Heart left ventricle (tissue), 13 donors: ENCODE data around the gene VSIG10.

Source experiments
- POLR2A ChIP-seq, 2 donors: fragments of 450-650 bp; IDR thresholded peaks; one replicate each; pipeline ENCODE4 v1.6.1; 2017; ENCODE audit warnings: antibody characterized with exemption in 2 of 2, mild to moderate bottlenecking in 2 of 2, moderate library complexity in 2 of 2
- TF ChIP-seq, protein P1 (sequence below), 12 donors: fragments of 200-600 bp; sonication (generic) in 4 of 12; IDR thresholded peaks; one replicate each; pipeline versions ENCODE4 v1.5.0 to v1.8.0; 2018 to 2022; ENCODE audit warnings: antibody characterized with exemption in 12 of 12, mild to moderate bottlenecking in 5 of 12
- donor health status: ischemic (EF 13 %, LVEDD 7.1; RV severe dilation, severe dysfunction).
- donor health status: DM: no; HTN: yes; CAD: no.
- donor health status: DM: no; HTN: no; CAD: no.
- donor health status: ischemic (EF 25% LVEDD 6.9; RV normal size, moderate dysfunction).
- donor health status: ischemic (EF 25% LVEDD 5.7; RV mildly dilated, moderate dysfunction).
- donor health status: ischemic (EF 35%, LVEDD 5.7; RV mildly dilated, moderate dysfunction).
- donor health status: nonischemic (EF 11% LVEDD 7.7; RV severe dilation, severe dysfunction).
- donor health status: DM: yes; HTN: yes; CAD: no.
- donor health status: PGD.
- donor health status: ischemic (EF 29% LVEDD 5.4; RV normal size, mild dysfunction).
- donor health status: nonischemic (EF 23%, LVEDD 6.1; RV moderate dilation, normal function).

GRCh38 chr12:118145798-118146156 lies 42.0 kb upstream of the VSIG10 start:
- TF ChIP-seq, protein P1, sequence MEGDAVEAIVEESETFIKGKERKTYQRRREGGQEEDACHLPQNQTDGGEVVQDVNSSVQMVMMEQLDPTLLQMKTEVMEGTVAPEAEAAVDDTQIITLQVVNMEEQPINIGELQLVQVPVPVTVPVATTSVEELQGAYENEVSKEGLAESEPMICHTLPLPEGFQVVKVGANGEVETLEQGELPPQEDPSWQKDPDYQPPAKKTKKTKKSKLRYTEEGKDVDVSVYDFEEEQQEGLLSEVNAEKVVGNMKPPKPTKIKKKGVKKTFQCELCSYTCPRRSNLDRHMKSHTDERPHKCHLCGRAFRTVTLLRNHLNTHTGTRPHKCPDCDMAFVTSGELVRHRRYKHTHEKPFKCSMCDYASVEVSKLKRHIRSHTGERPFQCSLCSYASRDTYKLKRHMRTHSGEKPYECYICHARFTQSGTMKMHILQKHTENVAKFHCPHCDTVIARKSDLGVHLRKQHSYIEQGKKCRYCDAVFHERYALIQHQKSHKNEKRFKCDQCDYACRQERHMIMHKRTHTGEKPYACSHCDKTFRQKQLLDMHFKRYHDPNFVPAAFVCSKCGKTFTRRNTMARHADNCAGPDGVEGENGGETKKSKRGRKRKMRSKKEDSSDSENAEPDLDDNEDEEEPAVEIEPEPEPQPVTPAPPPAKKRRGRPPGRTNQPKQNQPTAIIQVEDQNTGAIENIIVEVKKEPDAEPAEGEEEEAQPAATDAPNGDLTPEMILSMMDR (IDR thresholded peaks at IDR 0.05) = no peak
- no peak for TF ChIP-seq POLR2A (IDR thresholded peaks at IDR 0.05)
